Measurements from ENCODE around the gene GNA14. TPM values are rescaled to one million over a fixed set of nuclear protein-coding genes. Genes with fewer than 3 reads are reported as not detected.

Gene GNA14
- total RNA-seq, 2 donors from 2014 or later: 1.6 to 5.3 TPM

GRCh38 chr9:77521091-77521490 is 127.0 kb downstream of the GNA14 start:
- TF ChIP-seq, protein P1, sequence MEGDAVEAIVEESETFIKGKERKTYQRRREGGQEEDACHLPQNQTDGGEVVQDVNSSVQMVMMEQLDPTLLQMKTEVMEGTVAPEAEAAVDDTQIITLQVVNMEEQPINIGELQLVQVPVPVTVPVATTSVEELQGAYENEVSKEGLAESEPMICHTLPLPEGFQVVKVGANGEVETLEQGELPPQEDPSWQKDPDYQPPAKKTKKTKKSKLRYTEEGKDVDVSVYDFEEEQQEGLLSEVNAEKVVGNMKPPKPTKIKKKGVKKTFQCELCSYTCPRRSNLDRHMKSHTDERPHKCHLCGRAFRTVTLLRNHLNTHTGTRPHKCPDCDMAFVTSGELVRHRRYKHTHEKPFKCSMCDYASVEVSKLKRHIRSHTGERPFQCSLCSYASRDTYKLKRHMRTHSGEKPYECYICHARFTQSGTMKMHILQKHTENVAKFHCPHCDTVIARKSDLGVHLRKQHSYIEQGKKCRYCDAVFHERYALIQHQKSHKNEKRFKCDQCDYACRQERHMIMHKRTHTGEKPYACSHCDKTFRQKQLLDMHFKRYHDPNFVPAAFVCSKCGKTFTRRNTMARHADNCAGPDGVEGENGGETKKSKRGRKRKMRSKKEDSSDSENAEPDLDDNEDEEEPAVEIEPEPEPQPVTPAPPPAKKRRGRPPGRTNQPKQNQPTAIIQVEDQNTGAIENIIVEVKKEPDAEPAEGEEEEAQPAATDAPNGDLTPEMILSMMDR (IDR thresholded peaks at IDR 0.05): no peak
- TF ChIP-seq POLR2A (IDR thresholded peaks at IDR 0.05): no peak
- Histone ChIP-seq H3K4me1 (peaks cover 14% of the 10 kb centered on the region), H3K27me3 (no peaks in the 10 kb centered on the region), H3K9me3 (no peaks in the 10 kb centered on the region), H3K36me3 (replicated peaks in 1 of 2; ENCODE audit: insufficient read depth in 1 of 2, low read depth in 2 of 2) (no peaks in the 10 kb centered on the region), H3K27ac (peak overlapping the region in 1 of 4 donors; percentile 69), H3K4me3 (no peak overlapping the region)
- peak; percentile 79 for ATAC-seq
- DNase-seq: peak; percentile 37 to 69 (median 55)
- 44 to 48% methylated on average over 3 of the region's 3 CpGs for WGBS, 2 donors
- intact Hi-C loops (cut with DNase I): no loop called here

DNA sequence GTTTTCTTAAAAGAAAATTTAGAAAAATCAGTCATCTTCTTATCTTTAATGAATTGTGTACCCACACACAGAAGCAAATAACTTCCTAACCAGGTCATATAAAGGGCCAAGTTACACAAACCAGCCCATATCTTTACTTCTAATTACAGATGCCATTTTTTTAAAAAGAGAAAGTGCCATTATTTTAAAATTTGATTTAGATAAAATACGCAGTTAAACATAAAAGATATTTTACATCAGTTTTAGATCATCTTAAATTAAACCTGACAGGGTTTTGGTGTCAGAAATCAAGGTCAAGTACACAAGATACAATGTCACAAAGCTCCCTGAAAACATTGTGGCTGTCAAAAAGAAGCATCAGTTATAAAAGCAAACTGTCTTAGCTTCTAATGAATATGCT is 129.4 kb downstream of the GNA14 start:
- Histone ChIP-seq H3K36me3 (replicated peaks in 1 of 2; ENCODE audit: insufficient read depth in 1 of 2, low read depth in 2 of 2) (no peaks in the 10 kb centered on the region), H3K9me3 (no peaks in the 10 kb centered on the region), H3K4me1 (peaks cover 13% of the 10 kb centered on the region), H3K27ac (no peak overlapping the region), H3K27me3 (no peaks in the 10 kb centered on the region), H3K4me3 (no peak overlapping the region)
- DNase-seq: no peak
- intact Hi-C loops (cut with DNase I): no loop called here
- 15 to 21% methylated on average over 1 of the region's 1 CpG for WGBS, 2 donors
- no peak for ATAC-seq
- TF ChIP-seq POLR2A (IDR thresholded peaks at IDR 0.05): no peak
- TF ChIP-seq, protein P1 (IDR thresholded peaks at IDR 0.05): no peak

GRCh38 chr9:77516781-77517180 is 131.3 kb downstream of the GNA14 start:
- DNase-seq (no peak), ATAC-seq (no peak)
- H3K36me3 ChIP-seq (replicated peaks in 1 of 2; ENCODE audit: insufficient read depth in 1 of 2, low read depth in 2 of 2): no peaks in the 10 kb centered on the region
- peaks cover 12% of the 10 kb centered on the region for H3K4me1 ChIP-seq
- H3K9me3 ChIP-seq: no peaks in the 10 kb centered on the region
- H3K27ac ChIP-seq: no peak overlapping the region
- no peak for TF ChIP-seq POLR2A (IDR thresholded peaks at IDR 0.05)
- TF ChIP-seq, protein P1 (IDR thresholded peaks at IDR 0.05): no peak
- no peak overlapping the region for H3K4me3 ChIP-seq
- 53 to 63% methylated on average over 6 of the region's 6 CpGs for WGBS, 2 donors
- H3K27me3 ChIP-seq: no peaks in the 10 kb centered on the region
- intact Hi-C loops (cut with DNase I): no loop called here

GRCh38 chr9:77514886-77515711 is 133.0 kb downstream of the GNA14 start:
- 56 to 70% methylated on average over 9 of the region's 9 CpGs for WGBS, 2 donors
- Histone ChIP-seq H3K9me3 (no peaks in the 10 kb centered on the region), H3K4me3 (no peak overlapping the region), H3K27ac (peak overlapping the region in 1 of 4 donors; percentile 44), H3K27me3 (no peaks in the 10 kb centered on the region), H3K36me3 (replicated peaks in 1 of 2; ENCODE audit: insufficient read depth in 1 of 2, low read depth in 2 of 2) (no peaks in the 10 kb centered on the region), H3K4me1 (peaks cover 9% of the 10 kb centered on the region)
- intact Hi-C loops (cut with DNase I): no loop called here
- TF ChIP-seq POLR2A (IDR thresholded peaks at IDR 0.05): no peak
- TF ChIP-seq, protein P1 (IDR thresholded peaks at IDR 0.05): no peak
- peak in 1 of 4 donors; percentile 31 for DNase-seq
- ATAC-seq: peak; percentile 42

- peaks cover 9% of the 10 kb centered on the region for H3K4me1 ChIP-seq
- ATAC-seq: no peak
- no peak for DNase-seq
- H3K27ac ChIP-seq: no peak overlapping the region
- H3K36me3 ChIP-seq (replicated peaks in 1 of 2; ENCODE audit: insufficient read depth in 1 of 2, low read depth in 2 of 2): no peaks in the 10 kb centered on the region
- no peaks in the 10 kb centered on the region for H3K27me3 ChIP-seq
- 85 to 87% methylated on average over 5 of the region's 5 CpGs for WGBS, 2 donors
- no peaks in the 10 kb centered on the region for H3K9me3 ChIP-seq
- no peak overlapping the region for H3K4me3 ChIP-seq
- TF ChIP-seq, protein P1 (IDR thresholded peaks at IDR 0.05): no peak
- no peak for TF ChIP-seq POLR2A (IDR thresholded peaks at IDR 0.05)
- intact Hi-C loops (cut with DNase I): no loop called here
Measured at GRCh38 chr9:77513457-77513856, 134.7 kb downstream of the GNA14 start.
